GM12878 (cell line): ENCODE data around the gene LDLRAD4. TPM values are rescaled to one million over a fixed set of nuclear protein-coding genes. Genes with fewer than 3 reads are reported as not detected.

Source experiments
- ATAC-seq: fragments of 200-7000 bp; cut with Tn5 transposase; 3 replicates; pipeline ENCODE4 v1.9.1; 2020; ENCODE audit warnings: mild to moderate bottlenecking, moderate library complexity
- BruUV-seq: library from RNA; stranded (reverse); fragments of 400-500 nt; replicated peaks from 2 replicates; lab custom pipeline; 2021; lab: Mats Ljungman, UMichigan
- CTCF ChIA-PET: fragments of 300-600 bp; sonication (Branson Sonifier 250); formaldehyde crosslinking; extraction: SDS; loops from one replicate; lab custom pipeline; 2021; ENCODE audit warnings: inconsistent platforms; lab: Yijun Ruan, JAX
- POLR2A ChIA-PET: fragments of 350-600 bp; formaldehyde crosslinking; extraction: SDS; loops from one replicate; lab custom pipeline; 2021; ENCODE audit warnings: inconsistent platforms; lab: Charles Lee
- RAD21 ChIA-PET: fragments of 300-600 bp; sonication (Branson Sonifier 250); formaldehyde crosslinking; loops from one replicate; lab custom pipeline; 2023; ENCODE audit warnings: antibody characterized with exemption; ENCODE audit not compliant: unreplicated experiment; lab: Charles Lee
- SMC1A ChIA-PET: fragments of 300-600 bp; sonication (Branson Sonifier 250); formaldehyde crosslinking; loops from one replicate; lab custom pipeline; 2023; ENCODE audit not compliant: unreplicated experiment, uncharacterized antibody; lab: Charles Lee
- DNase-seq: peaks from one replicate; pipeline ENCODE4 v3.0.0-alpha.2; 2011; ENCODE audit warnings: low read depth, low spot score
- FAIRE-seq: peaks from 3 replicates; lab custom pipeline; 2011; peaks lifted over from hg19 to GRCh38; lab: Jason Lieb, UNC
- H2AFZ ChIP-seq: 2 replicates; pipeline ENCODE4 v1.6.0; 2011; ENCODE audit warnings: low read depth, low read length, control low read depth; ENCODE audit not compliant: control insufficient read depth
- H3K27ac ChIP-seq: 2 replicates; pipeline ENCODE4 v1.5.1; 2011; ENCODE audit warnings: control low read depth; ENCODE audit not compliant: control insufficient read depth, insufficient read depth
- H3K27me3 ChIP-seq, 2 experiments: replicated peaks in 1 of 2; 2 replicates each; pipeline versions ENCODE4 v1.6.0 to v1.6.1; 2011; ENCODE audit warnings: low read length in 1 of 2; ENCODE audit not compliant: control insufficient read depth in 2 of 2, insufficient read depth in 2 of 2
- H3K36me3 ChIP-seq, 2 experiments: 2 replicates each; pipeline ENCODE4 v1.5.1; 2011; ENCODE audit warnings: low read length in 1 of 2; ENCODE audit not compliant: control insufficient read depth in 2 of 2, insufficient read depth in 2 of 2
- H3K4me1 ChIP-seq: 2 replicates; pipeline ENCODE4 v1.6.1; 2011; ENCODE audit warnings: mild to moderate bottlenecking, low read length, moderate library complexity, mixed read lengths; ENCODE audit not compliant: control insufficient read depth, insufficient read depth
- H3K4me2 ChIP-seq: 2 replicates; pipeline ENCODE4 v1.6.0; 2011; ENCODE audit warnings: control low read depth; ENCODE audit not compliant: control insufficient read depth, insufficient read depth
- H3K4me3 ChIP-seq: fragments of 200-600 bp; sonication (generic); 2 replicates; pipeline ENCODE4 v1.5.1; 2016
- H3K79me2 ChIP-seq: 2 replicates; pipeline ENCODE4 v1.6.0; 2011; ENCODE audit warnings: low read length; ENCODE audit not compliant: control insufficient read depth, insufficient read depth
- H3K9ac ChIP-seq: 2 replicates; pipeline ENCODE4 v1.8.0; 2011; ENCODE audit warnings: low read length, control low read depth, mixed read lengths; ENCODE audit not compliant: control insufficient read depth, insufficient read depth
- H3K9me3 ChIP-seq: replicated peaks from 3 replicates; pipeline ENCODE4 v1.5.1; 2011; ENCODE audit warnings: mild to moderate bottlenecking, low read length; ENCODE audit not compliant: control insufficient read depth, insufficient read depth
- H4K20me1 ChIP-seq: 2 replicates; pipeline ENCODE4 v1.6.0; 2011; ENCODE audit not compliant: control insufficient read depth, insufficient read depth
- ATF7 ChIP-seq: fragments of 450-650 bp; IDR thresholded peaks from 2 replicates; pipeline ENCODE4 v1.6.1; 2016; ENCODE audit warnings: low read depth, mild to moderate bottlenecking
- EZH2 ChIP-seq: IDR thresholded peaks from 2 replicates; pipeline ENCODE4 v1.6.1; 2012; ENCODE audit warnings: low read depth, mild to moderate bottlenecking, control low read depth, inconsistent platforms, low read length, borderline replicate concordance; ENCODE audit not compliant: control insufficient read depth
- PBX3 ChIP-seq: IDR thresholded peaks from 2 replicates; pipeline ENCODE4 v1.6.1; 2011; ENCODE audit warnings: mild to moderate bottlenecking, low read depth, low read length, moderate library complexity; ENCODE audit not compliant: insufficient replicate concordance
- SMARCA5 ChIP-seq: fragments of 450-650 bp; IDR thresholded peaks from 2 replicates; pipeline ENCODE4 v1.6.1; 2017; ENCODE audit warnings: mild to moderate bottlenecking
- ZNF207 ChIP-seq: fragments of 450-650 bp; IDR thresholded peaks from 2 replicates; pipeline ENCODE4 v1.6.1; 2014; ENCODE audit warnings: antibody characterized with exemption, mild to moderate bottlenecking, borderline replicate concordance
- ZNF274 ChIP-seq: IDR thresholded peaks from one replicate; pipeline ENCODE4 v1.8.0; 2011; ENCODE audit not compliant: insufficient read length, insufficient read depth
- WGBS: methylation state at CpG from one replicate; pipeline ENCODE4 v1.1.6; 2016; ENCODE audit warnings: low lambda C conversion rate; ENCODE audit not compliant: insufficient replicate concordance, insufficient coverage; ENCODE audit errors: missing lambda C conversion rate; 5-methylcytosine and 5-hydroxymethylcytosine counted together
- in situ Hi-C: fragments of 300-500 bp; cut with MboI; formaldehyde crosslinking; loops from 9 replicates; pipeline ENCODE4 v1.14.3; 2018; ENCODE audit warnings: mixed read lengths
- intact Hi-C: fragments of 100-400 bp; cut with micrococcal nuclease; formaldehyde crosslinking; loops from one replicate; pipeline ENCODE4 v1.14.2; 2022; ENCODE audit not compliant: unreplicated experiment
- polyA plus RNA-seq, 11 experiments: library from polyadenylated mRNA; depleted of rRNA in 4 of 11; unstranded in 6 of 11; stranded (reverse) in 5 of 11; fragments of >200 nt; fragmentation: Nextera tagmentation in 4 of 11; fragmentation: Illumina TruSeq in 1 of 11; extraction: Ambion mirVana in 4 of 11; extraction: Trizol in 1 of 11; gene quantifications; 1 replicate in 1 of 11; 2 replicates in 10 of 11; pipeline versions ENCODE4 v1.2.1 to v1.2.3, GENCODE V29; 2011 to 2016; ENCODE audit warnings: inconsistent platforms in 2 of 11, missing spikeins in 2 of 11, low read depth in 1 of 11
- total RNA-seq, 4 experiments: library from RNA; depleted of rRNA in 3 of 4; stranded (reverse); fragments of >200 nt in 3 of 4; fragmentation: Illumina TruSeq in 1 of 4; extraction: Trizol in 1 of 4; gene quantifications; 2 replicates each; pipeline versions ENCODE4 v1.2.1 to v1.2.3, GENCODE V29; 2013 to 2021

Gene LDLRAD4
- total and polyA plus RNA-seq, 10 of the 15 experiments (the other 5 are each of a cell fraction or from before 2014, with no cell fraction given), result 2.7 to 16.8 (median 11.2) TPM

DNA sequence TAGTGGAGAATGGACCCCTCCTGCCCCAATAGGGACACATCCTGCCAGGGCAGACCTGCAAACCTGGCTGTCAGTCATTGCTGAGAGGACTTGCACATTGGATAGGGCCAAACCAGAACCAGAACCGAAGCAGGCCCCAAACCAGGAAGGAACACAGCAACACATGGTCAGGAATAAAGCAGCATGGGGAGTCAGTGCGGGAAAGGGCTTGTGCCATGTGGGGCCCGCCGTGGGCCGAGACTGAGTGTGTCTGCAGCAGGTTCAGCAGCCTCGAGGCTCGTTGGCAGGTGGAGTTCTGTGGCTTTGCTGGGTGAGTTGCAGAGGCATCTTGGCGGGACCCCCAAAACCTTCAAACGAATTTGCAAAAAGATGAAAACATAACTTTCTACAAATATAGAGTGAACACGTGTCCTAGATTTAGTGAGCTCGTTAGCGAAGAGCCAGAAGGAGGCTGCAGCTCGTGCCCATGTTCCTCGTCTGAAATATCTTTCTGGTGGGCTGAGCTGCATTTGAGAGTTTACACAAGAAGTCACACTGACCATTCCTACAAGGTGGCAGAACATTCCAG lies 44.9 kb upstream of the LDLRAD4 start:
- H3K9ac ChIP-seq, result no peak overlapping the region
- ChIA-PET CTCF (interaction anchor here (1.0 to 1.1 kb wide), 2 partner anchors 49 to 51 kb away, joined by 3 read pairs; no protein-coding TSS in a partner anchor), SMC1A (interaction anchor here (0.8 kb wide), 1 partner anchor 15 kb away, joined by 5 read pairs; no protein-coding TSS in a partner anchor), POLR2A (no interaction called here), RAD21 (interaction anchor here (1.4 kb wide), 1 partner anchor 14 kb away, joined by 6 read pairs; no protein-coding TSS in a partner anchor)
- no peaks in the 10 kb centered on the region for H3K79me2 ChIP-seq
- no peaks in the 10 kb centered on the region for H3K36me3 ChIP-seq
- H3K4me1 ChIP-seq, result no peaks in the 10 kb centered on the region
- H3K4me3 ChIP-seq, result no peak overlapping the region
- H4K20me1 ChIP-seq, result no peaks in the 10 kb centered on the region
- no peaks in the 10 kb centered on the region for H3K9me3 ChIP-seq
- in situ Hi-C loops, result loop anchor here (25.0 kb wide), 1 partner anchor 464 kb away; no protein-coding TSS in a partner anchor
- FAIRE-seq, result no peak
- intact Hi-C loops, result no loop called here
- 60% methylated on average over 14 of the region's 14 CpGs for WGBS
- no peak for DNase-seq
- TF ChIP-seq ZNF274 (no peak), ZNF207 (no peak), SMARCA5 (no peak), PBX3 (no peak), EZH2 (no peak), ATF7 (no peak)
- no peak overlapping the region for H3K4me2 ChIP-seq
- H3K27ac ChIP-seq, result no peak overlapping the region
- ATAC-seq, result no peak
- H2AFZ ChIP-seq, result no peak overlapping the region
- BruUV-seq, result no TSS peak
- no peaks in the 10 kb centered on the region for H3K27me3 ChIP-seq
